HS-5 (cell line): ENCODE results near the gene ABCC3.

ENCODE experiments used
- DNase-seq: peaks from one replicate; pipeline ENCODE4 v3.0.0-alpha.2; 2012; ENCODE audit warnings: low read depth

ABCC3 gene, protein sequence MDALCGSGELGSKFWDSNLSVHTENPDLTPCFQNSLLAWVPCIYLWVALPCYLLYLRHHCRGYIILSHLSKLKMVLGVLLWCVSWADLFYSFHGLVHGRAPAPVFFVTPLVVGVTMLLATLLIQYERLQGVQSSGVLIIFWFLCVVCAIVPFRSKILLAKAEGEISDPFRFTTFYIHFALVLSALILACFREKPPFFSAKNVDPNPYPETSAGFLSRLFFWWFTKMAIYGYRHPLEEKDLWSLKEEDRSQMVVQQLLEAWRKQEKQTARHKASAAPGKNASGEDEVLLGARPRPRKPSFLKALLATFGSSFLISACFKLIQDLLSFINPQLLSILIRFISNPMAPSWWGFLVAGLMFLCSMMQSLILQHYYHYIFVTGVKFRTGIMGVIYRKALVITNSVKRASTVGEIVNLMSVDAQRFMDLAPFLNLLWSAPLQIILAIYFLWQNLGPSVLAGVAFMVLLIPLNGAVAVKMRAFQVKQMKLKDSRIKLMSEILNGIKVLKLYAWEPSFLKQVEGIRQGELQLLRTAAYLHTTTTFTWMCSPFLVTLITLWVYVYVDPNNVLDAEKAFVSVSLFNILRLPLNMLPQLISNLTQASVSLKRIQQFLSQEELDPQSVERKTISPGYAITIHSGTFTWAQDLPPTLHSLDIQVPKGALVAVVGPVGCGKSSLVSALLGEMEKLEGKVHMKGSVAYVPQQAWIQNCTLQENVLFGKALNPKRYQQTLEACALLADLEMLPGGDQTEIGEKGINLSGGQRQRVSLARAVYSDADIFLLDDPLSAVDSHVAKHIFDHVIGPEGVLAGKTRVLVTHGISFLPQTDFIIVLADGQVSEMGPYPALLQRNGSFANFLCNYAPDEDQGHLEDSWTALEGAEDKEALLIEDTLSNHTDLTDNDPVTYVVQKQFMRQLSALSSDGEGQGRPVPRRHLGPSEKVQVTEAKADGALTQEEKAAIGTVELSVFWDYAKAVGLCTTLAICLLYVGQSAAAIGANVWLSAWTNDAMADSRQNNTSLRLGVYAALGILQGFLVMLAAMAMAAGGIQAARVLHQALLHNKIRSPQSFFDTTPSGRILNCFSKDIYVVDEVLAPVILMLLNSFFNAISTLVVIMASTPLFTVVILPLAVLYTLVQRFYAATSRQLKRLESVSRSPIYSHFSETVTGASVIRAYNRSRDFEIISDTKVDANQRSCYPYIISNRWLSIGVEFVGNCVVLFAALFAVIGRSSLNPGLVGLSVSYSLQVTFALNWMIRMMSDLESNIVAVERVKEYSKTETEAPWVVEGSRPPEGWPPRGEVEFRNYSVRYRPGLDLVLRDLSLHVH (N-terminal part only)

DNA sequence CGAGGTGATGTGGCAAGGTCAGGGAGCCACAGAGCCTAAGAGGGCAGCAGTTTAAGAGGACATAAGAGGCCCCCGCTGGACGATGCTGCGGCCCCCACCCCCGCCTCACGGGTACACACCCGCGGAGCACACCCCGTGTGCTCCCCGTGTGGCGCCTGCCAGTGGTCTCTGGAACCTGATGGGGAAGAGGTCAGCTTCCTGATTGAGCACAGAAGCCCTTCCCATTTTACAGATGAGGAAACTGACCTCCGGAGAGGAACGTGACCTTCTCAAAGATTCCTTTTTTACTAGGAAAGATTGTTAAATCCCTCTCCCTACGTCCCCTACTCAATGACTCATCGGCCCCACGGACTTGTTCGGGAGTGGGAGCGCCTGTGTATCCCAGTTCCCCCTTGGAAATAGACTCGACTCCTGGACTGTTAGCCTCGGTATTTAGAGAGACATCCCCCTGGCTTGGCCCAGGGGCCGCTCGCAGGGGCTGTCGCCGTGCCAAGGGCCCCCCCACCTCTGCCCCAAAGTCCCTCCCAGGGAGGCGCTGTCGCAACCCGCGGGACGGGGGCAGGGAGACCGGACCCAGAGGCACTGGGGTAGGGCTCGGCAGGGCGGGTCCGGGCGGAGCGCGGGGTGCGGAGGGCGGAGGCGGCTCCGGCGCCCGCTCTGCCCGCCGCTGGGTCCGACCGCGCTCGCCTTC is at the start of gene ABCC3:
TSS of gene ABCC3 (plus strand) at position 658 of the 691 bp plus-strand sequence. CDS start 56 bp downstream, outside the sequence.
- no peak for DNase-seq

DNA sequence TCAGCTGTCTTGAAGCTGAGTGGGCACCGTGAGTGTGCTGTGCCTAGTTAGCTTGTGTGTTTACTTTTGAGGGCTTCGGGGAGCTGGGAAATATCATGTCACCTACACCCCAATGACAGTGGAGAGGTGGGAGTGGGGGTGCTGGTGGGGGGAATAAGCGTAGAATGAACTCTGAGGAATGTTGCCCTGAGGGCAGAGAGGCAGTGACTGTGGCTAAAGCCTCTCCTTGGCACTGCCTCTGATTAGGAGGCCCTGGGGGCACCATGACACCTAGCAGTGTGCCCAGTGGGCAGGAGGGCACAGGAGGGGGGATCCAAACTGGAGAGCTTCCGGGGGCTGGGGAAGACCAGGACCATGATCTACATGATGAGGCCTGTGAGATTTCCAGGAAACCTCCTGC is 49.3 kb upstream of the ABCC3 start:
- DNase-seq = no peak

- DNase-seq = no peak
Measured at GRCh38 chr17:50585891-50586290, 48.8 kb upstream of the ABCC3 start.

DNA sequence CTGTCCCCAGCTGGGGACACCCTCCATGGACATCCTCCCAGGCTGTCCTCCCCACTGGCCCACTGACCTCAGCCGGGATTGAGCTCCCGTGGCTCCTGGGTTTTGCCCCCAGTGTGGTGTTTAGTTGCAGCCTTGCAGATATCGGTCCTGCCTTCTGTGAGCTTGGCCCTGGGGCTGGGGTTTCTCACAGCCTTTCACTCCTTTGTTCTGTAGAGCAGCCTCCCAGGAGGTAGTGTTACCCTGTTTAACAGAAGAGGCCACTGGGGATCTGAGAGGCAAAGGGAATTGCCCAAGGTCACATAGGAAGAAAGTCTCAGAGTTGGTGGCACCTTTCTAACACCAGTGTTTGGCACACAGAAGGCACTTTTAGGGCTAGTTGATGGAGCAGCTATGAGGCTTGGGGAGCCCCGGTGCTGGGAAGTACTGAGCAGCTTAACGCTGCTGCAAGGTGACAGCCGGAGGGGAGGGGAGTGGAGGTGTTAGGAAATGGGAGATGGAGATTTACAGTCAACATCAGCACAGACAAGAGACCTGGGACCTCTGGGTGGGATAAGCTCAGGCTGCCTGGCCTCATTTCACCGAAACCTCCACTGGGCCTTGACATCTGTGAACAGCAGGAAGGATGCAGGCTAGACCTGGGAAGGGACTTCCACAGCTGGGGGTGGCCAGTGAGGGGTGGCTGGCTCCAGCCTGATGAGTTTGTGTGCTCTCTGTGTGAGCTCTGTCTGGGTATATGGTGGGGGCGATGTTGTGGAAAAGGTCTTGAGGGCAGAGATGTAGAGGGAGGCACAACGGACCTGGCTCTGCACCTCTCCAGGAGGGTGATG is 48.0 kb upstream of the ABCC3 start:
- DNase-seq = no peak

GRCh38 chr17:50587571-50587970 is 47.1 kb upstream of the ABCC3 start:
- DNase-seq = no peak

- no peak for DNase-seq
Measured at GRCh38 chr17:50588391-50589049, 46.2 kb upstream of the ABCC3 start.

GRCh38 chr17:50589095-50589705 is 45.5 kb upstream of the ABCC3 start:
- DNase-seq = no peak

DNA sequence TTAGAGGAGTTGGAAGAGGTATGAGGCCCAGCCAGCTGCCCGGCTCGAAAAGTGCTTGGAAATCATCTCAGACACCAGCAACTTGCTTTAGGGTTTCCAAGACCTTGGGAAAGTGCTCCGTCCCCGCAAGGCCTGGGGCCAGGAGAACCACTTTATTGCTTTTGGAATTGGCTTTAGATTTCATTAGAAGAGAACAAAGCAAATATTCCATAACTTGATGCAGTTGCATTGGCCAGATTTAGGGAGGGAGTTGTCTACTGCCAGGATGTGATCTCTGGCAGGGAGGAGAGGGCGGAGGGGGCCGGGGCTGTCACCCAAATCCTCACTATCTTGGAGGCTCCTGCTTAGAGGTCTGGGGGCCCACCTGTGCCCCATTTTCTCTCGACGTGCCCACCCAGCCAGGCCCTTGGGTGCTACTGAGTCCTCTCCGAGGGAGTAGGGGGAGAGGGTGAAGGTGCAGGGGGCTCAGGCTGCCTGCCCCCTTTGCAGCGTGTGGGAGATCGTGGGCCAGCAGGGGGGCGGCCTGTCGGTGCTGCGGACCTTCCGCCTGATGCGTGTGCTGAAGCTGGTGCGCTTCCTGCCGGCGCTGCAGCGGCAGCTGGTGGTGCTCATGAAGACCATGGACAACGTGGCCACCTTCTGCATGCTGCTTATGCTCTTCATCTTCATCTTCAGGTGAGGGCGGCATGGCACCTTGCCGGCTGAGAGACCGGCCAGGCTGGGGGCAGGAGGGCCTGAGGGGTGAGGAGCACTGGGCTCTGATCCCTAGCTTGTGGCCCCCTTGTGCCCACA is 43.5 kb upstream of the ABCC3 start:
- no peak for DNase-seq

DNA sequence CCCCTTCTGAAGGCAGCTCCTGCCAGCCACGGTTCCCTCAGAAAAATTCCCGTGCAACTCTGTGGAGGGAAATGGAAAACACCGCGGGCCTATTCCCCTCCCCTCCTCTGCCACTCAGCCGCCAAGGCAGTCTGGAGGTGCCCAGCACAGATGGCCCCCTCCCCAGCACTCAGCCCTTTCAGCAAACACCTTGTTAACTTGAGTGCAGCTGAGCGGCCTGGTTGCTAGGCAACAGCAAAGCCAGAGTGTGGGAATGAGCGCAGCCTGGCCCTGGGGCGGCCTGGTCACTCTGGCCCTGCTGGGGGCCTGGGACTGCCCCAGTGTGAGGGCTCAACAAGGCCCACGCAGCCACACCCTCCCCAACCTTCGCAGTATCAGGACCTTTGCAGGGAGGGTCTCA is 41.4 kb upstream of the ABCC3 start:
- DNase-seq = no peak

- no peak for DNase-seq
Measured at GRCh38 chr17:50594128-50594823, 40.4 kb upstream of the ABCC3 start.

DNA sequence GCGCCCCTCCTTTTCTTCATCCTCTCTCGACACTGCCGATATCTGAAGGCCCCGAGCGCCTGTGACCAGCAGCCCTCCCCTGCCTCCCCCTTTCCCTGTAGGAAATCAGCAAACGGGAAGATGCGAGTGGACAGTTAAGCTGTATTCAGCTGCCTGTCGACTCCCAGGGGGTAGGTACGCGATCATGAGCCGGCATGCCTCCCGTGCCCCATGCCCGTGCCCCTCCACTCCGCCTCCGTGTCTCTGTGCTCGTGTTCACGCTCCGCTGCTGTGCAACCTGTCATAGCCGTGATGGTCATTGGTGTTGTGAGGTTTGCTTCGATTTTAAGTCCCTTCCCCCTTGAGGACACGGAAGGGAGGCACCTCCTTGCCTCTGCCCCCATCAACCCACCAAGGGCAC is 39.8 kb upstream of the ABCC3 start:
- DNase-seq = no peak

GRCh38 chr17:50596191-50597037 is 38.3 kb upstream of the ABCC3 start:
- no peak for DNase-seq

DNA sequence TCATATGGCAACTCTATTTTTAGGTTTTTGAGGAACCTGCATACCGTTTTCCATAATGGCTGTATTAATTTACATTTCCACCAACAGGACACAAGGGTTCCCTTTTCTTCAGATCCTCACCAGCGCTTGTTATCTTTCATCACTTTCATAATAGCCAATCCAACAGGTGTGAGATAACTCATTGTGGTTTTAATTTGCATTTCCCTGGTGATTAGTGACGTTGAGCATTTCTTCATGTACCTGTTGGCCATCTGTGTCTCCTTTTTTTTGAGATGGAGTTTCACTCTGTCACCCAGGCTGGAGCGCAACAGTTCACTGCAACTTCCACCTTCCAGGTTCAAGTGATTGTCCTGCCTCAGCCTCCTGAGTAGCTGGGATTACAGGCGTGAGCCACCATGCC is 36.2 kb upstream of the ABCC3 start:
- DNase-seq = no peak

- no peak for DNase-seq
Measured at GRCh38 chr17:50599606-50600005, 35.1 kb upstream of the ABCC3 start.

DNA sequence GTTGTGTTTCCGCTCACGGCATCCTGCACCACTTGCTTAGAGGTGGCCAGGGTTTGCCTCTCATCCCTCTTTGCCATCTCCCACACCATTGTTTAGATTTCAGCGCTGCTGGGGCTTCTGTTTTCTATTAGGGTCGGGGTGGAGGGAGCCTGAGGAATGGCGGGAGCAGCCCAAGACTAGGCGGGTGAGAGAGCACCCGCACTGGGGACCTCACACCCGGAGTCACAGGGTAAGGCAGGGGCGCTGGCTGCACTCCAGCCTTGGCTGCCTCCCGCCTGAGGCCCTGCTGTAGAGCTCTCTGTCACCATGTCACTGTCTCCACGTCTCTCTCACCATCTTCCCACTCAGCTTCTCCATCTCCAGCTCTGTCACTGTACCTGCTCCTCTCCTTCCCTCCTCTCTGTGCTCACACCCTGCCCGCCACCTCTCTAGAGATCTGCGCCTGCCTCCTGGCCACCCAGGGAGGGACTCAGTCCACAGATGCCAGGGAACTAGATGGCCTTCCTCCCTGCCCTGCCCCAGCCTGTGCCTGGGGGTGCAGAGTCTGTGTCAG is 32.8 kb upstream of the ABCC3 start:
- no peak for DNase-seq

GRCh38 chr17:50602836-50603235 is 31.8 kb upstream of the ABCC3 start:
- no peak for DNase-seq

DNA sequence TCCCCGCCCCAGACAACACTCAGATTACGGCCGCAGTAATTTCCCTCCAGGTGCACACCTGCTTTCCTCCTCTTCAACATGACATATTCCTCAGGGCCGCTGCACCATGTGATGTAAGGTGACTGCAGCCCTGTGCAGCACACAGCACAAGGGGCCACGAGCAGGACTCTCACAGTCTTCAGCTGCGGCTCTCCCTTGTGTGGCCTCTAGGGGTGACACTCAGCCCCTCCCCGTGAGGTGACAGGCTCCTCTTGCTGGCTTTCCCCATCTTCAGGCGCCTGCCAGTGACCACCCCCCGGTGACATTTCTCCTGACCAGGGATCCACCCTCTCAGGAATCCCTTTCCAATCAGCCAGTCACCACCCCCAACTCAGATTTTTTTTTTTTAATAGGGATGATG is 31.3 kb upstream of the ABCC3 start:
- DNase-seq = no peak
